HEK293T (cell line): ENCODE data around the gene SRBD1.

ENCODE experiments used
- CTCF ChIA-PET: fragments of 350-600 bp; formaldehyde crosslinking; extraction: SDS; loops from one replicate; lab custom pipeline; 2021; ENCODE audit warnings: antibody characterized with exemption, inconsistent platforms; lab: Yijun Ruan, JAX
- POLR2A ChIA-PET: fragments of 350-600 bp; formaldehyde crosslinking; extraction: SDS; loops from one replicate; lab custom pipeline; 2020; ENCODE audit warnings: antibody characterized with exemption, inconsistent platforms; lab: Yijun Ruan, JAX
- DNase-seq: peaks from one replicate; pipeline ENCODE4 v3.0.0; 2012; ENCODE audit warnings: mixed read lengths; ENCODE audit errors: extremely low spot score
- ARNT ChIP-seq: fragments of 450-650 bp; IDR thresholded peaks from 2 replicates; pipeline ENCODE4 v1.6.1; 2017; ENCODE audit warnings: mild to moderate bottlenecking
- BHLHE40 ChIP-seq: fragments of 450-650 bp; IDR thresholded peaks from 2 replicates; pipeline ENCODE4 v1.6.1; 2016; ENCODE audit warnings: mild to moderate bottlenecking, moderate library complexity, borderline replicate concordance
- CTBP1 ChIP-seq: fragments of 450-650 bp; IDR thresholded peaks from 2 replicates; pipeline ENCODE4 v1.6.1; 2016; ENCODE audit warnings: borderline replicate concordance
- ELF4 ChIP-seq: fragments of 450-650 bp; IDR thresholded peaks from 2 replicates; pipeline ENCODE4 v1.6.1; 2017; ENCODE audit warnings: antibody characterized with exemption
- FOXA1 ChIP-seq: fragments of 450-650 bp; IDR thresholded peaks from 2 replicates; pipeline ENCODE4 v1.6.1; 2016; ENCODE audit warnings: mild to moderate bottlenecking
- FOXK2 ChIP-seq: fragments of 450-650 bp; IDR thresholded peaks from 2 replicates; pipeline ENCODE4 v1.6.1; 2016; ENCODE audit warnings: mild to moderate bottlenecking
- FOXM1 ChIP-seq: fragments of 450-650 bp; IDR thresholded peaks from 2 replicates; pipeline ENCODE4 v1.6.1; 2017; ENCODE audit warnings: mild to moderate bottlenecking, borderline replicate concordance
- HDGF ChIP-seq: fragments of 450-650 bp; IDR thresholded peaks from 2 replicates; pipeline ENCODE4 v1.6.1; 2017; ENCODE audit warnings: antibody characterized with exemption, borderline replicate concordance
- L3MBTL2 ChIP-seq: fragments of 450-650 bp; conservative IDR thresholded peaks from 2 replicates; pipeline ENCODE4 v1.6.1; 2016; ENCODE audit warnings: mild to moderate bottlenecking
- LEF1 ChIP-seq: fragments of 450-650 bp; IDR thresholded peaks from 2 replicates; pipeline ENCODE4 v1.6.1; 2017; ENCODE audit warnings: mild to moderate bottlenecking, borderline replicate concordance
- NFRKB ChIP-seq: fragments of 450-650 bp; IDR thresholded peaks from 2 replicates; pipeline ENCODE4 v1.6.1; 2016; ENCODE audit warnings: mild to moderate bottlenecking, moderate library complexity
- PKNOX1 ChIP-seq: fragments of 450-650 bp; IDR thresholded peaks from 2 replicates; pipeline ENCODE4 v1.6.1; 2016
- SP1 ChIP-seq: fragments of 450-650 bp; IDR thresholded peaks from 2 replicates; pipeline ENCODE4 v1.6.1; 2017
- SUZ12 ChIP-seq: fragments of 450-650 bp; IDR thresholded peaks from 2 replicates; pipeline ENCODE4 v1.6.1; 2016; ENCODE audit warnings: mild to moderate bottlenecking
- TARDBP ChIP-seq: fragments of 450-650 bp; IDR thresholded peaks from 2 replicates; pipeline ENCODE4 v1.6.1; 2016
- ZNF384 ChIP-seq: fragments of 450-650 bp; IDR thresholded peaks from 2 replicates; pipeline ENCODE4 v1.6.1; 2016

The SRBD1 gene

DNA sequence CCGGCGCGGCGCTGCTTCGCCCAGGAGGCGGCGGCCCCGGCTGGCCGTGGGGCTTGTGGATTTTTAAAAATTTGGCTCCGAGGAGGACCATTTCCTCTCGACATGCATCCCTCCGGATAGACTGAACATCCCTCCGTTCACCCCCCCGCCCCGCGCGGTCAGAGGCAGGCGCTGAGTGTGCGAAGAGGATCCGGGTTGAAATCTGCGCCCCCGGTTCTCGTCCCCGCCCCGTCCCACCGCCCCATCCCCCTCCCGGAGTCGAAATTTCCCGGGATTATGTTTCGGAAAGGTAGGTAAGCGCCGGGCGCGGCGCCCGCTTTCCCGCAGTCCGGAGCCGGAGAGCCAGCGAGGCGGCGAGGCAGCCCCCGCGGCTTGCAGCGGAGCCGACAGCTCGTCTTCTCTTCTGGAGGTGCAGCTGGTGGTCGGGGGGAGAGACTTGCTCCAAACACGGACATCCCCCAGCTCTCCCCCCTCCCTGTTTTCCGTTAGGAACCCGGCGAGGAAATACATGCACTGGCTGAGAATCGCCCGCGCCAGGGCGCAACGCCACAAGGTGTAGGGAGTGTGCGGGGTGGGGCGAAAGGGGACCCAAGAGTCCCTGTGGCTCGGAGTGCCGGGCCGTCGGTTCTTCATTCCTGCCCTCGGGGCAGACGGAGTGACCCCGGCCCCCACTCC, 40.5 kb upstream of the SRBD1 start, which contains the start of gene PRKCE:
Gene PRKCE (plus strand): TSS at position 261 of the 675 bp plus-strand sequence.
- TF ChIP-seq NFRKB = no peak
- no peak for TF ChIP-seq ZNF384
- no peak for TF ChIP-seq FOXA1
- TF ChIP-seq L3MBTL2 = no peak
- TF ChIP-seq PKNOX1 = no peak
- TF ChIP-seq CTBP1 = no peak
- no peak for TF ChIP-seq ELF4
- TF ChIP-seq SP1 = no peak
- ChIA-PET POLR2A (interaction anchor here (0.8 to 2.3 kb wide), 2 partner anchors 46 to 127 kb away, joined by 3 to 7 read pairs; no protein-coding TSS in a partner anchor), CTCF (no interaction called here)
- DNase-seq = peak; percentile 42

DNA sequence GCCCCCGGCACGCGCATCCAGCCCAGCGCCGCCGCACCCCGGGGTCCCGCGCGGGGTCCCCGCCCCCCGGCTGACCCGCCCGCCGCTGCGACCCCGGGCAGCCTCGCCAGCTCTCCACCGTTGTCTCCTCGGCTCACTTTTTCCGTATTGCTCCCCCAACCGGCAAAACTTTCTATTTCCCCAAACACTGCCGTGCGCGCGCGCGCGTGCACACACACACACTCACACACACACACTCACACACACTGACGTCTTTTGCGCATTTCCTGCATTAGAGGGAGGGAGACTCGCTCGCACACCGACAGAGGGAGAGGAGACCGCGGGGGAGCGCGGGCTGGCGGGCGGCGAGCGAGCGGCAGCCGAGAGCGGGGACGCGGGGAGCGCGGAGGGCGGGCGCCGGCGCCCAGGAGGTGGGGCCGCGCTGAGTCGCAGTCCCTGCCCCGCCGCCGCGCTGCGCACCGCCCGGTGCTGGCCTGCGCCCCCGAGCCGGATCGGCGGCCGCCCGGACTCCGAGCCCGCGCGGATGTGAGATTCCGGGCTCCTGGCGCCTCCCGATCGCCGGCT, 39.9 kb upstream of the SRBD1 start:
- peak; percentile 76 for DNase-seq
- POLR2A ChIA-PET = interaction anchor here (1.0 to 2.3 kb wide), 4 partner anchors 38 to 128 kb away, joined by 3 to 7 read pairs (median 4); partner anchors contain the start of gene SRBD1
- CTCF ChIA-PET = interaction anchor here (1.2 kb wide), 1 partner anchor 128 kb away, joined by 4 read pairs; no protein-coding TSS in a partner anchor
- peak; percentile 41 for TF ChIP-seq L3MBTL2
- no peak for TF ChIP-seq NFRKB
- TF ChIP-seq CTBP1 = peak; percentile 83
- TF ChIP-seq ARNT = 0 out of 2 replicates have a peak, but pooled peaks have one; percentile 24

DNA sequence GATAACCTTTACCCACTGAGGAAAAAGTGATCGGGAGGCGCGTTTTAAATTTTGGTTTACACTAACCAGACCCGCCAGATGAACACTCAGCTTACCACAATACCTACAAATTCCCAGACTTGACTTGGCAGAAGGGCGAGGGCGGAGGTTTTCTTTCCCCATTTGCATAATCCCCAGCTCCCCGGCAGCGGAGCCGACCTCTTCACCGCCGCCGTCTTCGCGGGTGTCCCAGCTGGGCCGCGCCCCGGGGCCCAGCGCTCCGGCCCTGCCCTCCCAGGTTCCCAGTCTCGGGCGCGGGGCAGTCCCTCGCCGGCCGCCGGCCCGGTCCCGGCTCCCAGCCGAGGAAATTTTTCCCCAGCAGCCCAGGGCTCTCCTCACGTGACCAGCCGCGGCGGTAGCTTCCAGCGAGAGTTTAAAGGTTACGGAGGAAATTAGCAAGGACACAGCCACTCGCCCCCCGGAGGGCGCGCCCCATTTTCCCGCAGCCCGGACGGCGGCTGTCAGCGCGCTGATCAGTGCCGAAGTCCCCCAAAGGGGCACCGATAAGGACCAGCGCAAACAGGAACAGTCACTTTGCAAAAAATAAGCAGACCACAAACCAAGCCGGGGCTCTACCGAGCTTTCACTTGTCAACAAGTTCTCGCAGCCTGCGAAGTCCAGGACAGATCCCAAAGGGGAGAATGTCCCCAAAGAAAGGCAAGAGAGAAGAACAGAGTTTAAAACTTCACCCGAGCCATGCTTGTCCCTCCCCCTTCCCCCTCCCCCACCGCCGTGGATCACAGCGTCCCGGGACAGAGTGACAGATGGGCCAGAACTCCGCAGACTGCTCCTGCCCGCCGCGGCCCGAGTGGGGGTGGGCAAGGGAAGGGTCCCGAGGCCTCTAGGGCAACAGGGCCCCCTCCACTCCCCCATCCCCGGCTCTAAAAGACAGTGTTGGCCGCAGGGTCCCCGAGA, 39.1 kb upstream of the SRBD1 start:
- ChIA-PET CTCF (interaction anchor here (0.7 to 1.2 kb wide), 2 partner anchors 129 to 831 kb away, joined by 3 to 4 read pairs; no protein-coding TSS in a partner anchor), POLR2A (interaction anchor here (0.7 to 2.3 kb wide), 9 partner anchors 11 to 263 kb away, joined by 3 to 7 read pairs (median 3); partner anchors contain the start of gene SRBD1)
- DNase-seq = peak; percentile 60
- no peak for TF ChIP-seq L3MBTL2
- no peak for TF ChIP-seq FOXA1
- TF ChIP-seq SUZ12 = no peak
- TF ChIP-seq ELF4 = no peak
- no peak for TF ChIP-seq FOXM1
- no peak for TF ChIP-seq NFRKB
- no peak for TF ChIP-seq HDGF
- TF ChIP-seq CTBP1 = no peak
- TF ChIP-seq PKNOX1 = peak; percentile 25; the same call in 1 of the 2 replicates

GRCh38 chr2:45649462-45649857, 38.4 kb upstream of the SRBD1 start:
- ChIA-PET POLR2A (interaction anchor here (0.7 to 2.3 kb wide), 7 partner anchors 10 to 263 kb away, joined by 3 to 7 read pairs (median 3); no protein-coding TSS in a partner anchor), CTCF (interaction anchor here (1.2 kb wide), 1 partner anchor 129 kb away, joined by 4 read pairs; no protein-coding TSS in a partner anchor)
- DNase-seq = no peak

DNA sequence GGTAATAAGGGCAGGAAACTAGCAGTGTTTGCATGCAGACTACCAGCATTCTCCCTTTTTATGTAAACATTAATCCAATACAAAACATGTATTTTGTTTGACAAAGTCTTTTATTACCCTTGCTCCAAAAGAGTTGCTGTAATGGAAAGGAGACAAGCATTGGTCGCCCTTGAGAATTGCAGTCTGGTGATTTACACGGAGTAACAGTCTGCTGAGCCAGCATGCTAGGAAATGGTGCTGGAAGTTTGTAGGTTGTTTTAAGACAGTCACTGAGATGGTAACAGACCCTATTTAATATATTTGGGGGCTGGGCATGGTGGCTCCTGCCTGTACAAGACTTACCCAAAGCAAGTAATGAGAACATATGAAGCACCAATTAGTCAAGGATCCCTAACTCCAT, 37.6 kb upstream of the SRBD1 start:
- ChIA-PET CTCF (no interaction called here), POLR2A (no interaction called here)
- no peak for TF ChIP-seq CTBP1
- TF ChIP-seq NFRKB = no peak
- TF ChIP-seq TARDBP = no peak
- TF ChIP-seq FOXK2 = no peak
- no peak for TF ChIP-seq ARNT
- TF ChIP-seq SUZ12 = no peak
- TF ChIP-seq SP1 = no peak
- TF ChIP-seq HDGF = no peak
- TF ChIP-seq ZNF384 = no peak
- no peak for TF ChIP-seq FOXM1
- no peak for TF ChIP-seq ELF4
- no peak for TF ChIP-seq L3MBTL2
- TF ChIP-seq FOXA1 = no peak
- TF ChIP-seq BHLHE40 = no peak
- no peak for TF ChIP-seq LEF1
- no peak for TF ChIP-seq PKNOX1
- no peak for DNase-seq

More at GRCh38 chr2:45649462-45649857, 38.4 kb upstream of the SRBD1 start:
- TF ChIP-seq SUZ12 = no peak
- no peak for TF ChIP-seq ELF4
- TF ChIP-seq CTBP1 = no peak
- TF ChIP-seq FOXK2 = no peak
- TF ChIP-seq L3MBTL2 = no peak
- no peak for TF ChIP-seq ARNT
- TF ChIP-seq LEF1 = no peak
- no peak for TF ChIP-seq NFRKB
- TF ChIP-seq SP1 = no peak
- TF ChIP-seq FOXM1 = no peak
- TF ChIP-seq TARDBP = no peak
- TF ChIP-seq BHLHE40 = no peak
- no peak for TF ChIP-seq ZNF384
- TF ChIP-seq HDGF = no peak
